ENCODE data around the gene CIITA. TPM values are rescaled to one million over a fixed set of nuclear protein-coding genes. Genes with fewer than 3 reads are reported as not detected.
A peak's percentile ranks its signal among the peaks of the same experiment; 100 is the strongest.

The CIITA gene
- total RNA-seq, 1 experiment from 2014 or later: not detected

GRCh38 chr16:10851512-10851911 is 25.5 kb upstream of the CIITA start:
- Mint-ChIP-seq H3K4me3 (no peak overlapping the region), H3K27me3 (ENCODE audit: low read depth) (peaks cover 6% of the 10 kb centered on the region), H3K27ac (0 out of 7 replicates have a peak overlapping the region, but pooled peaks of 1 of the 3 experiments have one; percentile 69), H3K36me3 (ENCODE audit: insufficient read depth in 1 of 3, low read depth in 3 of 3) (no peaks in the 10 kb centered on the region), H3K4me1 (no peaks in the 10 kb centered on the region), H3K9me3 (no peaks in the 10 kb centered on the region)
- Histone ChIP-seq H3K4me1 (ENCODE audit: insufficient read depth, low read length) (no peaks in the 10 kb centered on the region), H4K91ac (ENCODE audit: insufficient read length, low read depth, low read length) (no peak overlapping the region), H3K79me2 (ENCODE audit: insufficient read depth, low read length) (no peaks in the 10 kb centered on the region), H3K9ac (ENCODE audit: extremely low read depth, insufficient read length, low read length) (no peak overlapping the region), H4K8ac (replicated peaks; ENCODE audit: insufficient read length, low read depth, low read length) (no peak overlapping the region), H3K79me1 (ENCODE audit: insufficient read depth, low read depth, low read length, poor library complexity, severe bottlenecking) (no peaks in the 10 kb centered on the region), H3K27ac (ENCODE audit: insufficient read length, low read depth, low read length) (no peak overlapping the region), H2BK20ac (ENCODE audit: low read depth, low read length, poor library complexity, severe bottlenecking) (no peak overlapping the region), H3K23me2 (ENCODE audit: insufficient read length, low read depth, low read length, poor library complexity, severe bottlenecking) (no peaks in the 10 kb centered on the region), H2BK120ac (ENCODE audit: low read depth, low read length, poor library complexity, severe bottlenecking) (no peak overlapping the region), H2BK12ac (ENCODE audit: insufficient read length, low read depth, low read length) (no peak overlapping the region), H2AFZ (ENCODE audit: low read length) (no peak overlapping the region), H2AK5ac (ENCODE audit: insufficient read length, low read length) (no peak overlapping the region), H3K14ac (ENCODE audit: insufficient read depth, low read length) (no peak overlapping the region), H4K20me1 (ENCODE audit: control insufficient read depth, insufficient read depth, insufficient read length) (no peaks in the 10 kb centered on the region), H3K27me3 (ENCODE audit: insufficient read depth, low read length) (no peaks in the 10 kb centered on the region; the same call in 1 of the 2 replicates), H2BK15ac (ENCODE audit: low read depth, low read length) (no peak overlapping the region), H3T11ph (ENCODE audit: low read length) (no peak overlapping the region), H2BK5ac (ENCODE audit: insufficient read length, low read length) (no peak overlapping the region), H3K56ac (ENCODE audit: insufficient read length, low read depth, low read length) (no peak overlapping the region), H3K4me2 (ENCODE audit: insufficient read depth, insufficient read length, low read length) (no peak overlapping the region), H3K23ac (ENCODE audit: insufficient read length, low read depth, low read length) (no peak overlapping the region), H3K9me3 (ENCODE audit: control insufficient read depth, low read depth, low read length) (no peaks in the 10 kb centered on the region), H3K4ac (ENCODE audit: low read depth, low read length) (no peak overlapping the region), H3K18ac (ENCODE audit: insufficient read length, low read depth, low read length) (no peak overlapping the region), H4K5ac (ENCODE audit: insufficient read length, low read depth, low read length) (no peak overlapping the region)
- WGBS (ENCODE audit: extremely low coverage, insufficient read length, low lambda C conversion rate): no CpG with 5 or more reads among the region's 3 CpGs
- no peak for TF ChIP-seq CTCF (conservative IDR thresholded peaks at IDR 0.05)
- DNase-seq: no peak
